Pulmonary artery endothelial cell (primary cell): ENCODE measurements around the gene TSPEAR. TPM values are rescaled to one million over a fixed set of nuclear protein-coding genes. Genes with fewer than 3 reads are reported as not detected.

ENCODE experiments used
- DNase-seq: peaks from one replicate; pipeline ENCODE4 v3.0.0-alpha.2; 2011; ENCODE audit warnings: low read depth, low spot score
- total RNA-seq: library from RNA; depleted of rRNA; stranded (reverse); fragments of >200 nt; gene quantifications from 2 replicates; pipeline ENCODE4 v1.2.3, GENCODE V29; 2014

The TSPEAR gene
- total RNA-seq, 1 donor from 2014 or later, result not detected

- DNase-seq, result no peak
Observed at GRCh38 chr21:44531606-44532564, 179.5 kb downstream of the TSPEAR start.

GRCh38 chr21:44530903-44531605 is 180.3 kb downstream of the TSPEAR start:
- DNase-seq, result no peak

GRCh38 chr21:44530221-44530902 is 181.0 kb downstream of the TSPEAR start:
- DNase-seq, result no peak

- no peak for DNase-seq
Observed at GRCh38 chr21:44529503-44530125, 181.8 kb downstream of the TSPEAR start.

- DNase-seq, result no peak
Observed at GRCh38 chr21:44529011-44529421, 182.4 kb downstream of the TSPEAR start.

- no peak for DNase-seq
Observed at GRCh38 chr21:44528634-44528995, 182.8 kb downstream of the TSPEAR start.

- no peak for DNase-seq
Observed at GRCh38 chr21:44527983-44528633, 183.3 kb downstream of the TSPEAR start.

GRCh38 chr21:44527156-44527982 is 184.0 kb downstream of the TSPEAR start:
- no peak for DNase-seq

GRCh38 chr21:44526096-44526997 is 185.0 kb downstream of the TSPEAR start:
- no peak for DNase-seq

GRCh38 chr21:44525391-44526095 is 185.8 kb downstream of the TSPEAR start:
- DNase-seq, result no peak

GRCh38 chr21:44524414-44525371 is 186.7 kb downstream of the TSPEAR start:
- DNase-seq, result no peak

- no peak for DNase-seq
Observed at GRCh38 chr21:44523567-44524413, 187.6 kb downstream of the TSPEAR start.

GRCh38 chr21:44522753-44523204 is 188.6 kb downstream of the TSPEAR start:
- DNase-seq, result no peak

- no peak for DNase-seq
Observed at GRCh38 chr21:44521928-44522752, 189.2 kb downstream of the TSPEAR start.

GRCh38 chr21:44521301-44521927 is 190.0 kb downstream of the TSPEAR start:
- DNase-seq, result no peak
